ENCODE measurements around the gene RGS6. TPM values are rescaled to one million over a fixed set of nuclear protein-coding genes. Genes with fewer than 3 reads are reported as not detected.

The RGS6 gene
- total RNA-seq, 1 donor from 2014 or later = 2.8 TPM

GRCh38 chr14:72120315-72120714 is 188.1 kb downstream of the RGS6 start:
- Mint-ChIP-seq H3K4me3 (no peak overlapping the region), H3K36me3 (ENCODE audit: low read depth) (no peaks in the 10 kb centered on the region), H3K27ac (ENCODE audit: unreplicated experiment) (no peak overlapping the region), H3K9me3 (peaks cover under 1% of the 10 kb centered on the region), H3K4me1 (no peaks in the 10 kb centered on the region), H3K27me3 (ENCODE audit: low read depth) (no peaks in the 10 kb centered on the region)
- TF ChIP-seq, protein P1, sequence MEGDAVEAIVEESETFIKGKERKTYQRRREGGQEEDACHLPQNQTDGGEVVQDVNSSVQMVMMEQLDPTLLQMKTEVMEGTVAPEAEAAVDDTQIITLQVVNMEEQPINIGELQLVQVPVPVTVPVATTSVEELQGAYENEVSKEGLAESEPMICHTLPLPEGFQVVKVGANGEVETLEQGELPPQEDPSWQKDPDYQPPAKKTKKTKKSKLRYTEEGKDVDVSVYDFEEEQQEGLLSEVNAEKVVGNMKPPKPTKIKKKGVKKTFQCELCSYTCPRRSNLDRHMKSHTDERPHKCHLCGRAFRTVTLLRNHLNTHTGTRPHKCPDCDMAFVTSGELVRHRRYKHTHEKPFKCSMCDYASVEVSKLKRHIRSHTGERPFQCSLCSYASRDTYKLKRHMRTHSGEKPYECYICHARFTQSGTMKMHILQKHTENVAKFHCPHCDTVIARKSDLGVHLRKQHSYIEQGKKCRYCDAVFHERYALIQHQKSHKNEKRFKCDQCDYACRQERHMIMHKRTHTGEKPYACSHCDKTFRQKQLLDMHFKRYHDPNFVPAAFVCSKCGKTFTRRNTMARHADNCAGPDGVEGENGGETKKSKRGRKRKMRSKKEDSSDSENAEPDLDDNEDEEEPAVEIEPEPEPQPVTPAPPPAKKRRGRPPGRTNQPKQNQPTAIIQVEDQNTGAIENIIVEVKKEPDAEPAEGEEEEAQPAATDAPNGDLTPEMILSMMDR (conservative IDR thresholded peaks at IDR 0.05) = no peak
- no peak for DNase-seq (ENCODE audit: low read depth, low spot score)

- H3K27ac Mint-ChIP-seq (ENCODE audit: unreplicated experiment) = no peak overlapping the region
- H3K4me3 Mint-ChIP-seq = no peak overlapping the region
- H3K36me3 Mint-ChIP-seq (ENCODE audit: low read depth) = no peaks in the 10 kb centered on the region
- no peaks in the 10 kb centered on the region for H3K4me1 Mint-ChIP-seq
- TF ChIP-seq, protein P1 (conservative IDR thresholded peaks at IDR 0.05) = no peak
- H3K9me3 Mint-ChIP-seq = peaks cover 4% of the 10 kb centered on the region
- H3K27me3 Mint-ChIP-seq (ENCODE audit: low read depth) = no peaks in the 10 kb centered on the region
- no peak for DNase-seq (ENCODE audit: low read depth, low spot score)
Observed at GRCh38 chr14:72123755-72124154, 191.5 kb downstream of the RGS6 start.

DNA sequence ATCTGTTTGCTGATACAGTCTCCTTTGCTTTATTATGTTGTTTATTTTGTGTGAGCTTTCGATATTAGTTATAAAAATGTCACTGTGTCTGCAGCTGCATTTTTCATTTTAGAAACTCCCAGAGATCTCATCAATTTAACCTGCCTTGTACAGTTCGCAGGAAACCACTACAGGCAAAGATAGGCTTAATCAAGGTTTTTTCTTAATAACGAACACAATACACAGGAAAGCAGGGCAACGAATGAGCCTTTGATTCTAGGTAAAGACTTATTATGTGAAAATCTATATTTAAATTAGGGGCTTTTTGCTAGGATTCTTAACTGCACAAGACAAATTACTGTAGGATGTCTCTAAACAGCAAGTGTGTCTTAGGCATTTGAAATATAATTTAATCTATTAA is 191.9 kb downstream of the RGS6 start:
- TF ChIP-seq, protein P1 (conservative IDR thresholded peaks at IDR 0.05) = no peak
- H3K4me1 Mint-ChIP-seq = no peaks in the 10 kb centered on the region

GRCh38 chr14:72126091-72126490 is 193.9 kb downstream of the RGS6 start:
- H3K27me3 Mint-ChIP-seq (ENCODE audit: low read depth) = no peaks in the 10 kb centered on the region
- TF ChIP-seq, protein P1 (conservative IDR thresholded peaks at IDR 0.05) = no peak
- no peak overlapping the region for H3K27ac Mint-ChIP-seq (ENCODE audit: unreplicated experiment)
- no peak for DNase-seq (ENCODE audit: low read depth, low spot score)
- no peak overlapping the region for H3K4me3 Mint-ChIP-seq
- peaks cover 7% of the 10 kb centered on the region for H3K9me3 Mint-ChIP-seq
- H3K4me1 Mint-ChIP-seq = no peaks in the 10 kb centered on the region
- no peaks in the 10 kb centered on the region for H3K36me3 Mint-ChIP-seq (ENCODE audit: low read depth)

More for the DNA sequence above, 191.9 kb downstream of the RGS6 start:
- Mint-ChIP-seq H3K27ac (ENCODE audit: unreplicated experiment) (no peak overlapping the region), H3K9me3 (peaks cover 4% of the 10 kb centered on the region), H3K4me3 (no peak overlapping the region), H3K27me3 (ENCODE audit: low read depth) (no peaks in the 10 kb centered on the region), H3K36me3 (ENCODE audit: low read depth) (no peaks in the 10 kb centered on the region)
- no peak for DNase-seq (ENCODE audit: low read depth, low spot score)

GRCh38 chr14:72126561-72126960 is 194.3 kb downstream of the RGS6 start:
- Mint-ChIP-seq H3K27me3 (ENCODE audit: low read depth) (no peaks in the 10 kb centered on the region), H3K4me1 (no peaks in the 10 kb centered on the region), H3K9me3 (peaks cover 7% of the 10 kb centered on the region), H3K27ac (ENCODE audit: unreplicated experiment) (no peak overlapping the region), H3K4me3 (no peak overlapping the region), H3K36me3 (ENCODE audit: low read depth) (no peaks in the 10 kb centered on the region)
- no peak for DNase-seq (ENCODE audit: low read depth, low spot score)
- TF ChIP-seq, protein P1 (conservative IDR thresholded peaks at IDR 0.05) = no peak

- TF ChIP-seq, protein P1 (conservative IDR thresholded peaks at IDR 0.05) = no peak
- H3K36me3 Mint-ChIP-seq (ENCODE audit: low read depth) = no peaks in the 10 kb centered on the region
- no peak overlapping the region for H3K27ac Mint-ChIP-seq (ENCODE audit: unreplicated experiment)
- H3K9me3 Mint-ChIP-seq = peaks cover 7% of the 10 kb centered on the region
- no peaks in the 10 kb centered on the region for H3K4me1 Mint-ChIP-seq
- no peak for DNase-seq (ENCODE audit: low read depth, low spot score)
- H3K4me3 Mint-ChIP-seq = no peak overlapping the region
- no peaks in the 10 kb centered on the region for H3K27me3 Mint-ChIP-seq (ENCODE audit: low read depth)
Observed at GRCh38 chr14:72128629-72129028, 196.4 kb downstream of the RGS6 start.

Data from neural crest cell (in vitro differentiated cells).